ENCODE results near the gene ADGRL2. TPM values are rescaled to one million over a fixed set of nuclear protein-coding genes. Genes with fewer than 3 reads are reported as not detected.

Gene ADGRL2
- total RNA-seq, 1 experiment from 2014 or later, result 34.2 TPM

GRCh38 chr1:81937791-81938450 is 137.2 kb downstream of the ADGRL2 start:
- no peak overlapping the region for H3K4me3 ChIP-seq (ENCODE audit: low read depth in 2 of 2, low read length in 2 of 2)
- no peaks in the 10 kb centered on the region for H3K9me3 ChIP-seq (ENCODE audit: control insufficient read depth, insufficient read depth, low read depth, low read length)
- ChIA-PET CTCF (no interaction called here), POLR2A (no interaction called here)
- in situ Hi-C loops (cut with HindIII; ENCODE audit: low pct_unique_long_range_greater_than_20kb, low sequenced_read_pairs) (no loop called here), intact Hi-C loops (cut with micrococcal nuclease; ENCODE audit: unreplicated experiment) (no loop called here)
- BruUV-seq (replicated peaks), result no TSS peak
- TF ChIP-seq SIN3A (IDR thresholded peaks at IDR 0.05; ENCODE audit: borderline replicate concordance, insufficient read depth, low read depth, low read length), result no peak
- no peak for TF ChIP-seq POLR2AphosphoS5 (IDR thresholded peaks at IDR 0.05; ENCODE audit: low read depth, low read length)
- TF ChIP-seq TCF7L2 (IDR thresholded peaks at IDR 0.05; ENCODE audit: low read depth, low read length), result no peak
- peaks cover 4% of the 10 kb centered on the region; the same call in 1 of the 2 replicates for H3K4me1 ChIP-seq (ENCODE audit: control insufficient read depth, insufficient read depth, low read length)
- DNase-seq (ENCODE audit: low read depth, low spot score), result no peak
- ATAC-seq, result no peak
- no peaks in the 10 kb centered on the region for H3K36me3 ChIP-seq (ENCODE audit: control insufficient read depth, insufficient read depth, low read length)
- H3K27me3 ChIP-seq (ENCODE audit: control insufficient read depth, insufficient read depth, low read length), result no peaks in the 10 kb centered on the region
- H3K27ac ChIP-seq (ENCODE audit: low read length), result no peak overlapping the region

- CTCF ChIA-PET, result no interaction called here
- intact Hi-C loops (cut with micrococcal nuclease; ENCODE audit: unreplicated experiment), result no loop called here
Measured at GRCh38 chr1:81948495-81948894, 147.8 kb downstream of the ADGRL2 start.

More at GRCh38 chr1:81948495-81948894, 147.8 kb downstream of the ADGRL2 start:
- in situ Hi-C loops (cut with HindIII; ENCODE audit: low pct_unique_long_range_greater_than_20kb, low sequenced_read_pairs), result no loop called here
- TF ChIP-seq TCF7L2 (IDR thresholded peaks at IDR 0.05; ENCODE audit: low read depth, low read length), result no peak
- no peak for TF ChIP-seq REST (IDR thresholded peaks at IDR 0.05; ENCODE audit: insufficient read depth in 1 of 2, low read depth in 2 of 2, low read length in 1 of 2)
- TF ChIP-seq SIN3A (IDR thresholded peaks at IDR 0.05; ENCODE audit: borderline replicate concordance, insufficient read depth, low read depth, low read length), result no peak
- TF ChIP-seq CTCF (IDR thresholded peaks at IDR 0.05), result no peak
- TF ChIP-seq POLR2AphosphoS5 (IDR thresholded peaks at IDR 0.05; ENCODE audit: low read depth, low read length), result no peak
- Histone ChIP-seq H3K9me3 (ENCODE audit: control insufficient read depth, insufficient read depth, low read depth, low read length) (no peaks in the 10 kb centered on the region), H3K36me3 (ENCODE audit: control insufficient read depth, insufficient read depth, low read length) (no peaks in the 10 kb centered on the region), H3K4me3 (ENCODE audit: low read depth in 2 of 2, low read length in 2 of 2) (no peak overlapping the region), H3K27me3 (ENCODE audit: control insufficient read depth, insufficient read depth, low read length) (no peaks in the 10 kb centered on the region), H3K27ac (ENCODE audit: low read length) (no peak overlapping the region), H3K4me1 (ENCODE audit: control insufficient read depth, insufficient read depth, low read length) (no peaks in the 10 kb centered on the region; the same call in 1 of the 2 replicates)
- BruUV-seq (replicated peaks), result no TSS peak
- DNase-seq (ENCODE audit: low read depth, low spot score) (no peak), ATAC-seq (no peak)
- POLR2A ChIA-PET, result no interaction called here
